GM12878 (cell line): Measurements from ENCODE around the gene PGAP6. TPM values are rescaled to one million over a fixed set of nuclear protein-coding genes. Genes with fewer than 3 reads are reported as not detected.
A peak's percentile ranks its signal among the peaks of the same experiment; 100 is the strongest.

ENCODE experiments used
- ATF2 ChIP-seq: IDR thresholded peaks from 2 replicates; pipeline ENCODE4 v1.6.1; 2012; ENCODE audit warnings: low read length, inconsistent platforms
- CEBPZ ChIP-seq: fragments of 150-350 bp; IDR thresholded peaks from 2 replicates; pipeline ENCODE4 v1.6.1; 2016; ENCODE audit warnings: low read depth, low read length
- EGR1 ChIP-seq, 2 experiments: IDR thresholded peaks; 1 replicate in 1 of 2; 2 replicates in 1 of 2; pipeline ENCODE4 v1.6.1; 2011 to 2012; ENCODE audit warnings: low read depth in 2 of 2, low read length in 2 of 2, borderline replicate concordance in 1 of 2, mild to moderate bottlenecking in 1 of 2, moderate library complexity in 1 of 2
- IKZF2 ChIP-seq, 2 experiments: fragments of 450-650 bp; IDR thresholded peaks; 2 replicates each; pipeline ENCODE4 v1.6.1; 2017; ENCODE audit warnings: mild to moderate bottlenecking in 2 of 2, moderate library complexity in 2 of 2
- KAT2A ChIP-seq: conservative IDR thresholded peaks from 2 replicates; pipeline ENCODE4 v1.6.1; 2011; ENCODE audit warnings: low read depth, low read length; ENCODE audit not compliant: control insufficient read depth
- LARP7 ChIP-seq: fragments of 450-650 bp; IDR thresholded peaks from 2 replicates; pipeline ENCODE4 v1.6.1; 2017; ENCODE audit warnings: mild to moderate bottlenecking
- PAX8 ChIP-seq: fragments of 450-650 bp; IDR thresholded peaks from 2 replicates; pipeline ENCODE4 v1.6.1; 2017; ENCODE audit warnings: mild to moderate bottlenecking, moderate library complexity
- POLR2A ChIP-seq: IDR thresholded peaks from 2 replicates; pipeline ENCODE4 v1.6.1; 2011; ENCODE audit warnings: low read depth, mild to moderate bottlenecking, low read length
- RB1 ChIP-seq: fragments of 450-650 bp; formaldehyde crosslinking; IDR thresholded peaks from 2 replicates; pipeline ENCODE4 v1.6.1; 2017; ENCODE audit warnings: mild to moderate bottlenecking, borderline replicate concordance
- RUNX3 ChIP-seq: IDR thresholded peaks from 2 replicates; pipeline ENCODE4 v1.6.1; 2012; ENCODE audit warnings: low read length, inconsistent platforms
- SMAD5 ChIP-seq: IDR thresholded peaks from 2 replicates; pipeline ENCODE4 v1.6.1; 2016; ENCODE audit warnings: antibody characterized with exemption, low read depth
- SMARCA5 ChIP-seq: fragments of 450-650 bp; IDR thresholded peaks from 2 replicates; pipeline ENCODE4 v1.6.1; 2017; ENCODE audit warnings: mild to moderate bottlenecking
- SRF ChIP-seq, 2 experiments: IDR thresholded peaks; 2 replicates each; pipeline ENCODE4 v1.6.1; 2011; ENCODE audit warnings: low read depth in 2 of 2, low read length in 2 of 2, mild to moderate bottlenecking in 1 of 2, moderate library complexity in 1 of 2
- STAT1 ChIP-seq: fragments of 450-650 bp; conservative IDR thresholded peaks from 2 replicates; pipeline ENCODE4 v1.6.1; 2014; ENCODE audit warnings: antibody characterized with exemption, mild to moderate bottlenecking
- YY1 ChIP-seq: IDR thresholded peaks from 2 replicates; pipeline ENCODE4 v1.6.1; 2011; ENCODE audit warnings: low read depth, mild to moderate bottlenecking, low read length
- polyA plus RNA-seq, 11 experiments: library from polyadenylated mRNA; depleted of rRNA in 4 of 11; unstranded in 6 of 11; stranded (reverse) in 5 of 11; fragments of >200 nt; fragmentation: Nextera tagmentation in 4 of 11; fragmentation: Illumina TruSeq in 1 of 11; extraction: Ambion mirVana in 4 of 11; extraction: Trizol in 1 of 11; gene quantifications; 1 replicate in 1 of 11; 2 replicates in 10 of 11; pipeline versions ENCODE4 v1.2.1 to v1.2.3, GENCODE V29; 2011 to 2016; ENCODE audit warnings: inconsistent platforms in 2 of 11, missing spikeins in 2 of 11, low read depth in 1 of 11
- total RNA-seq, 4 experiments: library from RNA; depleted of rRNA in 3 of 4; stranded (reverse); fragments of >200 nt in 3 of 4; fragmentation: Illumina TruSeq in 1 of 4; extraction: Trizol in 1 of 4; gene quantifications; 2 replicates each; pipeline versions ENCODE4 v1.2.1 to v1.2.3, GENCODE V29; 2013 to 2021
- TF ChIP-seq, protein P1 (sequence below): IDR thresholded peaks from 2 replicates; pipeline ENCODE4 v1.6.1; 2012; ENCODE audit warnings: mild to moderate bottlenecking, low read depth, low read length
- TF ChIP-seq, protein P2 (sequence below): IDR thresholded peaks from 2 replicates; pipeline ENCODE4 v1.6.1; 2011; ENCODE audit warnings: borderline replicate concordance, low read depth, mild to moderate bottlenecking, moderate library complexity, low read length; ENCODE audit not compliant: insufficient read depth, poor library complexity, severe bottlenecking
- TF ChIP-seq, protein P3 (sequence below): fragments of 450-650 bp; IDR thresholded peaks from 2 replicates; pipeline ENCODE4 v1.6.1; 2018; ENCODE audit warnings: borderline replicate concordance, mild to moderate bottlenecking; ENCODE audit not compliant: partially characterized antibody

PGAP6 gene
- total and polyA plus RNA-seq, 10 of the 15 experiments (the other 5 are each of a cell fraction or from before 2014, with no cell fraction given): 0.76 to 48.8 (median 18.4) TPM

DNA sequence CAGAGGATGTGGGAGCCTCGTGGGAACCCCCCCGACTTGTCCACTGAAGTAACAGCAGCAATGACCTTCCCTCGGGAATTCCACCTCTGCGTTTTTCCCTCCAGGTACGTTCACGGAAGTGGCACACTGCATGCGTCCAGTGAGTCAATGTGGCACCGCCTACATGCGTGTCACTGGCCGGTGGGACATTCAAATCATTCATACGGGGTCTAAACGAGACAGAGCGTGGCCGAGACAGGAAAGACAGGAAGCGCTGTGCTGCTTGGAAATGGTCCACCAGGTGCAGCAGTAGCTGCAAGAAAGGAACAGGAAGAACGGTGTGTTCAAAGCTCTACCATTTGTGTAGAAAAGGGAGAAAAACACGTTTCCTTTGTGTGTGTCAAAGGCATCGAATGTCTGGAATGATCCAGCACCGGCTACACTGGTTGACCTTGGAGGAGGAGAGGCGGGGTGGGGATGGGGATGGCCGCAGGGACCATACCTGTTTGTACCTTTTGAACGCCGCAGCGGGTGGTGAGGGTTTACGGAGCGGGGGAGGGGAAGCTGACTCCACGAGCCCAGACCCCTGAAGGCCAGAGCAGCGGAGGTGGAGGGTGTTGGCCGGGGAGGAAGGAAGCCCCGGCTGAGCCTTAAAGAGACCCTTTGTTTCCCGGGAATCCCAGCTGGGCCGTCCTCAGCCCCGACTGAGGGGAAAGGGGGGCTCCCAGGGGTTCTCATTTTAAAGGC, 1.7 kb upstream of the PGAP6 start (continued):
- TF ChIP-seq ATF2 (no peak), EGR1 (IDR thresholded peaks at IDR 0.05; ENCODE audit: borderline replicate concordance in 1 of 2, low read depth in 2 of 2, low read length in 2 of 2) (no peak), CEBPZ (no peak), POLR2A (peak; percentile 57), STAT1 (no peak), PAX8 (no peak), RUNX3 (0 out of 2 replicates have a peak, but pooled peaks have one; percentile 30), YY1 (0 out of 2 replicates have a peak, but pooled peaks have one; percentile 37), SMAD5 (no peak), IKZF2 (IDR thresholded peaks at IDR 0.05) (peak; percentile 89 to 90), KAT2A (no peak), SMARCA5 (no peak; the same call in 1 of the 2 replicates), SRF (IDR thresholded peaks at IDR 0.05; ENCODE audit: low read depth in 2 of 2, low read length in 2 of 2) (no peak), LARP7 (no peak), RB1 (0 out of 2 replicates have a peak, but pooled peaks have one; percentile 20)
- TF ChIP-seq, protein P1, sequence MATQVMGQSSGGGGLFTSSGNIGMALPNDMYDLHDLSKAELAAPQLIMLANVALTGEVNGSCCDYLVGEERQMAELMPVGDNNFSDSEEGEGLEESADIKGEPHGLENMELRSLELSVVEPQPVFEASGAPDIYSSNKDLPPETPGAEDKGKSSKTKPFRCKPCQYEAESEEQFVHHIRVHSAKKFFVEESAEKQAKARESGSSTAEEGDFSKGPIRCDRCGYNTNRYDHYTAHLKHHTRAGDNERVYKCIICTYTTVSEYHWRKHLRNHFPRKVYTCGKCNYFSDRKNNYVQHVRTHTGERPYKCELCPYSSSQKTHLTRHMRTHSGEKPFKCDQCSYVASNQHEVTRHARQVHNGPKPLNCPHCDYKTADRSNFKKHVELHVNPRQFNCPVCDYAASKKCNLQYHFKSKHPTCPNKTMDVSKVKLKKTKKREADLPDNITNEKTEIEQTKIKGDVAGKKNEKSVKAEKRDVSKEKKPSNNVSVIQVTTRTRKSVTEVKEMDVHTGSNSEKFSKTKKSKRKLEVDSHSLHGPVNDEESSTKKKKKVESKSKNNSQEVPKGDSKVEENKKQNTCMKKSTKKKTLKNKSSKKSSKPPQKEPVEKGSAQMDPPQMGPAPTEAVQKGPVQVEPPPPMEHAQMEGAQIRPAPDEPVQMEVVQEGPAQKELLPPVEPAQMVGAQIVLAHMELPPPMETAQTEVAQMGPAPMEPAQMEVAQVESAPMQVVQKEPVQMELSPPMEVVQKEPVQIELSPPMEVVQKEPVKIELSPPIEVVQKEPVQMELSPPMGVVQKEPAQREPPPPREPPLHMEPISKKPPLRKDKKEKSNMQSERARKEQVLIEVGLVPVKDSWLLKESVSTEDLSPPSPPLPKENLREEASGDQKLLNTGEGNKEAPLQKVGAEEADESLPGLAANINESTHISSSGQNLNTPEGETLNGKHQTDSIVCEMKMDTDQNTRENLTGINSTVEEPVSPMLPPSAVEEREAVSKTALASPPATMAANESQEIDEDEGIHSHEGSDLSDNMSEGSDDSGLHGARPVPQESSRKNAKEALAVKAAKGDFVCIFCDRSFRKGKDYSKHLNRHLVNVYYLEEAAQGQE: no peak
- TF ChIP-seq, protein P2, sequence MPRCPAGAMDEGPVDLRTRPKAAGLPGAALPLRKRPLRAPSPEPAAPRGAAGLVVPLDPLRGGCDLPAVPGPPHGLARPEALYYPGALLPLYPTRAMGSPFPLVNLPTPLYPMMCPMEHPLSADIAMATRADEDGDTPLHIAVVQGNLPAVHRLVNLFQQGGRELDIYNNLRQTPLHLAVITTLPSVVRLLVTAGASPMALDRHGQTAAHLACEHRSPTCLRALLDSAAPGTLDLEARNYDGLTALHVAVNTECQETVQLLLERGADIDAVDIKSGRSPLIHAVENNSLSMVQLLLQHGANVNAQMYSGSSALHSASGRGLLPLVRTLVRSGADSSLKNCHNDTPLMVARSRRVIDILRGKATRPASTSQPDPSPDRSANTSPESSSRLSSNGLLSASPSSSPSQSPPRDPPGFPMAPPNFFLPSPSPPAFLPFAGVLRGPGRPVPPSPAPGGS: no peak
- TF ChIP-seq, protein P3, sequence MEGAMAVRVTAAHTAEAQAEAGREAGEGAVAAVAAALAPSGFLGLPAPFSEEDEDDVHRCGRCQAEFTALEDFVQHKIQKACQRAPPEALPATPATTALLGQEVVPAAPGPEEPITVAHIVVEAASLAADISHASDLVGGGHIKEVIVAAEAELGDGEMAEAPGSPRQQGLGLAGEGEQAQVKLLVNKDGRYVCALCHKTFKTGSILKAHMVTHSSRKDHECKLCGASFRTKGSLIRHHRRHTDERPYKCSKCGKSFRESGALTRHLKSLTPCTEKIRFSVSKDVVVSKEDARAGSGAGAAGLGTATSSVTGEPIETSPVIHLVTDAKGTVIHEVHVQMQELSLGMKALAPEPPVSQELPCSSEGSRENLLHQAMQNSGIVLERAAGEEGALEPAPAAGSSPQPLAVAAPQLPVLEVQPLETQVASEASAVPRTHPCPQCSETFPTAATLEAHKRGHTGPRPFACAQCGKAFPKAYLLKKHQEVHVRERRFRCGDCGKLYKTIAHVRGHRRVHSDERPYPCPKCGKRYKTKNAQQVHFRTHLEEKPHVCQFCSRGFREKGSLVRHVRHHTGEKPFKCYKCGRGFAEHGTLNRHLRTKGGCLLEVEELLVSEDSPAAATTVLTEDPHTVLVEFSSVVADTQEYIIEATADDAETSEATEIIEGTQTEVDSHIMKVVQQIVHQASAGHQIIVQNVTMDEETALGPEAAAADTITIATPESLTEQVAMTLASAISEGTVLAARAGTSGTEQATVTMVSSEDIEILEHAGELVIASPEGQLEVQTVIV: peak; percentile 35
